ENCODE results near the gene CDC42BPG. TPM values are rescaled to one million over a fixed set of nuclear protein-coding genes. Genes with fewer than 3 reads are reported as not detected.

The CDC42BPG gene
- total RNA-seq, 1 experiment from 2014 or later: 14.5 TPM

DNA sequence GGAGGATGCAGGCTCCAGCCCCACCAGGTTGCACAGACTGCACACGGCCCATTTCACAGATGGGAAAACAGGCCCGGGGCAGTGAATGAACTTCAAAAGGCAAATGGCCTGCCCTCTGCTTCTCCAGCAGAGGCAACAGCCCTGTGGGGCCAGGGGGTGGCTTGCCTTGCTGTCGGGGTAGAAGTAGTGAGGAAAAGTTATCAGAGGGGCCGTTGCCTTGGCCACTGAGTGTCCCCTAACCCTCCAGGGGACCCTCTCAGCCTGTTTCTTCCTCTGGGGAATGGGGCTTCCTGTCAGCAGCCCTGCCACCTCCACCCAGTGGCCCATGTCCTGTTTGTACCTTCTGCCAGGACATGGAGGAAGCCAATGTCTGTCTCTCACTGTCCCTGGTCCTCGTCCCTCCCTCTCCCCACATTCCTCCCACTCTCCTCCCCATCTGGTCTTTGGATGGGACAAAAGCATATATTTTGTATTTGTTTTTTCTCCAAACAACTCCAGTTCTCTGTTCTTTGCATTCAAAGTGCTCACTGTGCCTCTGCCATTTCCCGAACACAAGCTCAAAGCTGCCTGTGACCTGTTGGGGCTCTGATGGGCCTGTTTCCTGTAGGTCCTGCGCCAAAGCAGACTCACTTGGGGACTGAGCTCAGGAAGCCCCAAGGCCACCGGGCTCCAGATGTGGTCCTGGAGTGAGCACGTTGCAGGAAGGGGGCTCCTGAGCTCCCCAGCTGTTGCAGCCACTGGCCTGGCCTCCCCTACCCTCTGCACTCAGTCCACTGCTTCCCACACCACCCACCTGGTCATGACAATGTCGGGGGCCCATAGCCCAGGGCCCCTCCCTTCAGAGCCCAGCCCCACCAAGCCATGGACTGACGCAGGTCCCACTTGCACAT lies 50.9 kb downstream of the CDC42BPG start:
- no TSS peak for BruUV-seq (replicated peaks)
- Histone ChIP-seq H4K20me1 (ENCODE audit: low read length) (no peaks in the 10 kb centered on the region), H3K4me3 (ENCODE audit: low read length) (no peak overlapping the region), H3K9me2 (replicated peaks; ENCODE audit: low read length) (no peaks in the 10 kb centered on the region), H3K9ac (ENCODE audit: low read length) (no peak overlapping the region), H3K36me3 (ENCODE audit: low read depth, low read length) (peaks cover 8% of the 10 kb centered on the region; the same call in 1 of the 2 replicates), H2AFZ (ENCODE audit: low read length) (no peak overlapping the region), H3K9me3 (ENCODE audit: low read length) (no peaks in the 10 kb centered on the region), H3F3A (ENCODE audit: low read length, unreplicated experiment) (no peaks in the 10 kb centered on the region), H3K27ac (ENCODE audit: low read length) (no peak overlapping the region), H3K27me3 (ENCODE audit: low read length) (no peaks in the 10 kb centered on the region), H3K4me1 (ENCODE audit: insufficient read depth, low read length) (no peaks in the 10 kb centered on the region), H3K4me2 (ENCODE audit: low read length) (no peak overlapping the region), H3K79me2 (ENCODE audit: low read length) (no peaks in the 10 kb centered on the region)
- ChIA-PET CTCF (no interaction called here), POLR2A (ENCODE audit: unreplicated experiment) (no interaction called here)
- DNase-seq (no peak), ATAC-seq (no peak)
- intact Hi-C loops (cut with micrococcal nuclease): no loop called here
- TF ChIP-seq, protein P1, sequence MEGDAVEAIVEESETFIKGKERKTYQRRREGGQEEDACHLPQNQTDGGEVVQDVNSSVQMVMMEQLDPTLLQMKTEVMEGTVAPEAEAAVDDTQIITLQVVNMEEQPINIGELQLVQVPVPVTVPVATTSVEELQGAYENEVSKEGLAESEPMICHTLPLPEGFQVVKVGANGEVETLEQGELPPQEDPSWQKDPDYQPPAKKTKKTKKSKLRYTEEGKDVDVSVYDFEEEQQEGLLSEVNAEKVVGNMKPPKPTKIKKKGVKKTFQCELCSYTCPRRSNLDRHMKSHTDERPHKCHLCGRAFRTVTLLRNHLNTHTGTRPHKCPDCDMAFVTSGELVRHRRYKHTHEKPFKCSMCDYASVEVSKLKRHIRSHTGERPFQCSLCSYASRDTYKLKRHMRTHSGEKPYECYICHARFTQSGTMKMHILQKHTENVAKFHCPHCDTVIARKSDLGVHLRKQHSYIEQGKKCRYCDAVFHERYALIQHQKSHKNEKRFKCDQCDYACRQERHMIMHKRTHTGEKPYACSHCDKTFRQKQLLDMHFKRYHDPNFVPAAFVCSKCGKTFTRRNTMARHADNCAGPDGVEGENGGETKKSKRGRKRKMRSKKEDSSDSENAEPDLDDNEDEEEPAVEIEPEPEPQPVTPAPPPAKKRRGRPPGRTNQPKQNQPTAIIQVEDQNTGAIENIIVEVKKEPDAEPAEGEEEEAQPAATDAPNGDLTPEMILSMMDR (conservative IDR thresholded peaks at IDR 0.05; ENCODE audit: low read depth, low read length): no peak
- no peak for TF ChIP-seq EZH2 (IDR thresholded peaks at IDR 0.05; ENCODE audit: low read length, unreplicated experiment)
- no peak for TF ChIP-seq EZH2phosphoT487 (IDR thresholded peaks at IDR 0.05; ENCODE audit: borderline replicate concordance, low read length)

DNA sequence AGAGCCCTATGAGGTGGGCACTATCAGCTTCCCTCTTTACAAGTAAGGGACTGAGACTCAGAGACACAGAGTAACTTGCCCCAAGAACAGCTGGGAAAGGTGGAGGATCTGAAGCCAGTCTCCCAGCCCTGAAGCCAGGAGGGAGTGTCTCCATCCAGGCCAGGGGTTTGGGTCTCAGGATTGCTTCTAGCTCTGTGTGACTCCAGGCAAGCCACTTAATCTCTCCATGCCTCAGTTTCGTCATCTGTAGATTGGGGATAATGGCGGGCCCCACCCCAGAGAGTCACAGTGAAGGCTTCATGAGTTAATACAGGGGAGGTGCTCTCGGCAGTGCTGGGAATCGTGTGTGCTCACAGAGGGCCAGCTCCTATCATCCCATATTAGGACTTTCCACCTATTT lies 52.0 kb downstream of the CDC42BPG start:
- H3K79me2 ChIP-seq (ENCODE audit: low read length): no peaks in the 10 kb centered on the region
- DNase-seq: no peak
- no peaks in the 10 kb centered on the region for H3K4me1 ChIP-seq (ENCODE audit: insufficient read depth, low read length)
- ATAC-seq: no peak
- H3K36me3 ChIP-seq (ENCODE audit: low read depth, low read length): peaks cover 8% of the 10 kb centered on the region; the same call in 1 of the 2 replicates
- TF ChIP-seq EZH2phosphoT487 (IDR thresholded peaks at IDR 0.05; ENCODE audit: borderline replicate concordance, low read length): no peak
- TF ChIP-seq, protein P1 (conservative IDR thresholded peaks at IDR 0.05; ENCODE audit: low read depth, low read length): no peak
- no peak overlapping the region for H3K27ac ChIP-seq (ENCODE audit: low read length)
- BruUV-seq (replicated peaks): no TSS peak
- H3K9ac ChIP-seq (ENCODE audit: low read length): no peak overlapping the region
- H2AFZ ChIP-seq (ENCODE audit: low read length): no peak overlapping the region
- H3K4me2 ChIP-seq (ENCODE audit: low read length): no peak overlapping the region
- H3K9me3 ChIP-seq (ENCODE audit: low read length): no peaks in the 10 kb centered on the region
- ChIA-PET CTCF (no interaction called here), POLR2A (ENCODE audit: unreplicated experiment) (no interaction called here)
- H3K27me3 ChIP-seq (ENCODE audit: low read length): no peaks in the 10 kb centered on the region
- H3K9me2 ChIP-seq (replicated peaks; ENCODE audit: low read length): no peaks in the 10 kb centered on the region
- H4K20me1 ChIP-seq (ENCODE audit: low read length): no peaks in the 10 kb centered on the region
- no peak overlapping the region for H3K4me3 ChIP-seq (ENCODE audit: low read length)
- intact Hi-C loops (cut with micrococcal nuclease): no loop called here
- H3F3A ChIP-seq (ENCODE audit: low read length, unreplicated experiment): no peaks in the 10 kb centered on the region

DNA sequence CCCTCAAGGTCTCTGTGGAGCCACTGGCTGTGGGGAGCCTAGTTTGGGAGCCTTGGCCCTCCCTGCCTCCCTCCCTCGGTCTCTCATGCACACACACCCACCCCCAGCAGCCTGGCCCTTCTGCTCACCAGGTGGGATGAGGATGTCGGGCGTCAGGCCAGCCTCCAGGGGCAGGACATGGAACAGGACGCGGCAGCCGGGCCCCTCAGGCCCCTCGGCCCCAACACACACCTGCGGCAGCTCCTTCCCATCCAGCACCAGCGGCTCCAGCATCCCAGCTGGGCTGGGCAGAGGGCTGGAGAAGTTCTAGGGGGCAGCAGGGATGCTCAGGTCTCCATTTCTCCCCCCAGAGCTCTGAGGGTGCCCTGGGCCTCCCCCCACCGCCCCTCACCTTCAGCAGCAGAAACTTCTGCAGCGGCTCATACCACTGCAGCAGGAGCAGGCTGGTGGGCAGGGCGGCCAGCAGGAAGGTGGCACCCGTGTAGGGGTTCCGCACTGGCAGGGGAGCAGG lies 52.6 kb downstream of the CDC42BPG start:
- no peak overlapping the region for H3K9ac ChIP-seq (ENCODE audit: low read length)
- no TSS peak for BruUV-seq (replicated peaks)
- TF ChIP-seq EZH2phosphoT487 (IDR thresholded peaks at IDR 0.05; ENCODE audit: borderline replicate concordance, low read length): no peak
- DNase-seq: no peak
- H3K4me3 ChIP-seq (ENCODE audit: low read length): no peak overlapping the region
- H4K20me1 ChIP-seq (ENCODE audit: low read length): no peaks in the 10 kb centered on the region
- ChIA-PET POLR2A (ENCODE audit: unreplicated experiment) (interaction anchor here (0.6 kb wide), 1 partner anchor 48 kb away, joined by 3 read pairs; no protein-coding TSS in a partner anchor), CTCF (no interaction called here)
- H3K4me2 ChIP-seq (ENCODE audit: low read length): no peak overlapping the region
- H3K27ac ChIP-seq (ENCODE audit: low read length): no peak overlapping the region
- H3K79me2 ChIP-seq (ENCODE audit: low read length): no peaks in the 10 kb centered on the region
- H2AFZ ChIP-seq (ENCODE audit: low read length): no peak overlapping the region
- ATAC-seq: no peak
- H3K36me3 ChIP-seq (ENCODE audit: low read depth, low read length): peaks cover 4% of the 10 kb centered on the region; the same call in 1 of the 2 replicates
- H3F3A ChIP-seq (ENCODE audit: low read length, unreplicated experiment): no peaks in the 10 kb centered on the region
- no peaks in the 10 kb centered on the region for H3K9me2 ChIP-seq (replicated peaks; ENCODE audit: low read length)
- H3K4me1 ChIP-seq (ENCODE audit: insufficient read depth, low read length): no peaks in the 10 kb centered on the region
- H3K9me3 ChIP-seq (ENCODE audit: low read length): no peaks in the 10 kb centered on the region
- intact Hi-C loops (cut with micrococcal nuclease): no loop called here
- no peaks in the 10 kb centered on the region for H3K27me3 ChIP-seq (ENCODE audit: low read length)

Data from PC-3 (cell line).